ENCODE data around the gene YAE1.
"Not testable (repeated sequence)": the region's sequence is repeated elsewhere in the genome, so short reads cannot be mapped to it uniquely, and the experiment has no call there.

The YAE1 gene

DNA sequence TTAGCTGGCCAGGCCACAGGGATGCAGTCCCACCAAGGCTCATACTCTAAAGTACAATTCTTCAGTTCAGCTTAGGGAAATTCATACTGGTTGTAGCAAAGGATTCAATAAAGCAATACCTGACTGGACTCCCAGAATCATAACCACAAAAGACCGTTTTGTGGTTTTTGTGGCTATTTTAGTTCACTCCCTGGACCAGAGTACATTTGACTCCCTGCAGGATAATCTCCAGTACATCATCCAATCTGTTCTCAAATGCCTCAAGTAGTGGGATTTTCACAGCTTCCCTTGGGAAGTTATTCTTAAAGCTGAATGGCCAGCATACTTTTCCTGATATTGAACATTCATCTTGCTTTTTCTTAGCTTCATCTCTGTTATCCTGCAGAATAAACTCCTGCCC lies 29.3 kb upstream of the YAE1 start:
- CTCF ChIA-PET: interaction anchor here (0.5 kb wide), 1 partner anchor 511 kb away, joined by 3 read pairs; no protein-coding TSS in a partner anchor

DNA sequence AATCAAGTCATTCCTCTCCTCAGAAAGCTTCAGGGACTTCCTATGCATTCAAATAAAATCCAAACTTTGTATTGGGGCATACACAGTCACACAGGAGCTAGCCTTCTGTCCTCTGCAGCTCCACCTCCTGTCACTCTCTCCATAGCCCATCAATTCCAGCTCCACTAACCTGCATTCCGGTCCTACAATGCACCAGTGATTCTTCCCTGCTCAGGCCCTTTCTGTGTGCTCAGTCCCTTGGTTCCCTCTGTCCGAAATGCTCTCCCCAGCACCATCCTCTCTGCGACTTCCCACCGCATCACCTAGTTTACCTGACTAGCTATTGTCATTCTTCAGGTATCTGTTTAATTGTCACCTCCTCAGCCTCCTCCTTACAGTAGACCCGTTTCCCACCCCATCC lies 26.4 kb upstream of the YAE1 start:
- no peaks in the 10 kb centered on the region for H3K36me3 Mint-ChIP-seq
- no peak for DNase-seq
- H3K4me1 Mint-ChIP-seq: no peaks in the 10 kb centered on the region
- H3K27ac Mint-ChIP-seq: no peak overlapping the region
- no peaks in the 10 kb centered on the region for H3K9me3 Mint-ChIP-seq
- no peak overlapping the region for H3K4me3 Mint-ChIP-seq
- CTCF ChIA-PET: no interaction called here
- peaks cover 8% of the 10 kb centered on the region for H3K27me3 Mint-ChIP-seq

More for the DNA sequence above, 29.3 kb upstream of the YAE1 start:
- Mint-ChIP-seq H3K4me3 (no peak overlapping the region), H3K27me3 (peaks cover 3% of the 10 kb centered on the region), H3K27ac (no peak overlapping the region), H3K36me3 (no peaks in the 10 kb centered on the region), H3K4me1 (no peaks in the 10 kb centered on the region), H3K9me3 (no peaks in the 10 kb centered on the region)
- no peak for DNase-seq

DNA sequence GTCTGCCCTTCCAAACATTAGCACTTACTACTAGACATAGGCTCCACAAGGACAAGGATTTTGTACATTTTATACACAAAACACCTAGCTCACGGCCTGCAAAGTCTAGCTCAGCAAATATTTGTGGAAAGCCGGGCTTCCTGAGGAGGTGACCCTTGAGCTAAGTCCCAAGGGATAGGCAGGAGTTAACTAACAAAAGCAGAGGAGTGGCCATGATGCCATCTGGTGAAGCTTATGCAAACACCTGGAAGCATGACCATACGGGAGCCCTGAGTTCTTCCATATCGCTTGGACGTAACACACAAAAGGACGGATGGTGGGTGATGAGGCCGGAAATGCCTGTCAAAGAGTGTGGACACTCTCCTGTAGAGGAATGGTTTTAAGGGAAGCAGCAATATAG lies 25.9 kb upstream of the YAE1 start:
- H3K4me1 Mint-ChIP-seq: no peaks in the 10 kb centered on the region
- DNase-seq: no peak
- H3K27me3 Mint-ChIP-seq: peaks cover 8% of the 10 kb centered on the region
- H3K4me3 Mint-ChIP-seq: no peak overlapping the region
- CTCF ChIA-PET: no interaction called here
- H3K27ac Mint-ChIP-seq: no peak overlapping the region
- H3K36me3 Mint-ChIP-seq: no peaks in the 10 kb centered on the region
- H3K9me3 Mint-ChIP-seq: no peaks in the 10 kb centered on the region

DNA sequence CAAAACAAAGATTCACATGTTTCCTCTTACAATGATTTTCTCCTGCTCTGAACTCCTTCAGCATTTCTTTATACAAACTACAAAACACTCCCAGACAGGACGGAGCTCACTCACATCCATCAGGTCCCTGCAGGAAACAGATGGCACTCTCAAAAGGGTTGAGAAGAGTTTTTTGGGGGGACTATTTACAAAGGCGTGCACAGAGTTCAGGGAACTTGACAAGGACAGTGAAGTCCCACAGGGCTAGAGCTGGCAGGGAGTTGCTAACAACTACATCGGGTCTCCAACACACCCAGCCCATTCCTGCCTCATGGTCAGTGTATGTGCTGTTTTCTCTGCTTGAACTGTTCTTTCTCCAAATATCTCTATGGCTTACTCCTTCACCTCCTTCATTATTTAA lies 24.7 kb upstream of the YAE1 start:
- no peak overlapping the region for H3K27ac Mint-ChIP-seq
- H3K27me3 Mint-ChIP-seq: peaks cover 8% of the 10 kb centered on the region
- no peak overlapping the region for H3K4me3 Mint-ChIP-seq
- no peak for DNase-seq
- no peaks in the 10 kb centered on the region for H3K9me3 Mint-ChIP-seq
- no peaks in the 10 kb centered on the region for H3K4me1 Mint-ChIP-seq
- H3K36me3 Mint-ChIP-seq: no peaks in the 10 kb centered on the region
- CTCF ChIA-PET: no interaction called here

DNA sequence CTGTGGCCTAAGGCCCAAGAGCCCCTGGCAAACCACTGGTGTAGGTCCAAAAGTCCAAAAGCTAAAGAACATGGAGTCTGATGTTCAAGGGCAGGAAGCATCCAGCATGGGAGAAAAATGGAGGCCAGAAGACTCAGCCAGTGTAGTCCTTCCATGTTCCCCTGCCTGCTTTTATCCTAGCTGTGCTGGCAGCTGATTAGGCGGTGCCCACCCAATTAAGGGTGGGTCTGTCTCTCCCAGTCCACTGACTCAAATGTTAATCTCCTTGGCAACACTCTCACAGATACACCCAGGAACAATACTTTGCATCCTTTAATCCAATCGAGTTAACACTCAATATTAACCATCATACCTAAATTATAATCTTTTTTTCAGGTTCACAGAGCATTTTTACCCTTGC lies 21.4 kb upstream of the YAE1 start:
- H3K27me3 Mint-ChIP-seq, H3K27ac Mint-ChIP-seq, CTCF ChIA-PET, H3K4me1 Mint-ChIP-seq, H3K36me3 Mint-ChIP-seq, H3K4me3 Mint-ChIP-seq, DNase-seq: not testable (repeated sequence)
- H3K9me3 Mint-ChIP-seq: peaks cover 12% of the 10 kb centered on the region

DNA sequence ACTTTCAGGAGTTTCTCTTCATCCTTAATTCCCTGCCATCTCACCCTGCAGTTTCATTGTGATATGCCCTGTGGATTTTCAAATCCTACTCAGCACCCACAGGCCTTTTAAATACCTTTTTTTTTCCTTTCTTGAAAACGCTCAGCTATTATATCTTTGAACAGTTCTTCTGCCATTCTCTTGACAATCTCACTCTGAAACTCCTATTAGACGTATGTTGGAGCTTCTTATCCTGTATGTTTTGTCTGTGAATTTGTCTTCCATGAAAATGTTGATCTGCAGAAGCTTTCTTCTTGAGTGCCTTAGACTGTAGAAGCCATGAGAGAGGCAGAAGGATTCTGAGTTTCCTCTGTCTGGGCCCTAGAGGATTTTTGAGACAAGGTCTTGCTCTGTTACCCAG lies 18.9 kb upstream of the YAE1 start:
- Mint-ChIP-seq H3K27me3 (peaks cover 9% of the 10 kb centered on the region), H3K9me3 (peaks cover 12% of the 10 kb centered on the region), H3K36me3 (no peaks in the 10 kb centered on the region), H3K4me1 (no peaks in the 10 kb centered on the region), H3K4me3 (no peak overlapping the region), H3K27ac (no peak overlapping the region)
- no peak for DNase-seq
- CTCF ChIA-PET: no interaction called here

DNA sequence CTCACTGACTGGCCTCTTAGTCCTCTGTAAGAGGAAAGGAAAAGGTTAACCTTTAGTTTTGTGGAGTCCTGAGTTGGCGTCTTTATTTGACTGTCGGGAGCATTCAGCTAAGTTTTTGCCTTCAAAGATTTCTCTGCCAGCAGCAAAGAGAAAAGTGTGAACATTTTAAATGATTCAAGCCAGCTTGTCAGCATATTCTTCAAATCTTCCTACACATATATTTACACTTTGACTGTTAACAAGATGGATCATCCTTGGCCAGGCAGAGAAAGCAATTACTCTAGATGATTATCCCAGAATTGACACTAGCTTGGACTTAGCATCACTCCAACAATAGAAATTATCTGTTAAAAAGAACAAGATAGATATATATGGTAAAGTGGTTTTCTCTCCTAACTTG lies 15.8 kb upstream of the YAE1 start:
- H3K4me3 Mint-ChIP-seq: no peak overlapping the region
- no peaks in the 10 kb centered on the region for H3K4me1 Mint-ChIP-seq
- CTCF ChIA-PET: no interaction called here
- DNase-seq: no peak
- H3K9me3 Mint-ChIP-seq: peaks cover 12% of the 10 kb centered on the region
- no peaks in the 10 kb centered on the region for H3K36me3 Mint-ChIP-seq
- peaks cover 12% of the 10 kb centered on the region for H3K27me3 Mint-ChIP-seq
- H3K27ac Mint-ChIP-seq: no peak overlapping the region

- Mint-ChIP-seq H3K4me1 (no peaks in the 10 kb centered on the region), H3K4me3 (no peak overlapping the region), H3K9me3 (no peaks in the 10 kb centered on the region), H3K27me3 (peaks cover 22% of the 10 kb centered on the region), H3K36me3 (no peaks in the 10 kb centered on the region), H3K27ac (no peak overlapping the region)
- DNase-seq: no peak
- CTCF ChIA-PET: no interaction called here
Measured at GRCh38 chr7:39553436-39553835, 12.8 kb upstream of the YAE1 start.

DNA sequence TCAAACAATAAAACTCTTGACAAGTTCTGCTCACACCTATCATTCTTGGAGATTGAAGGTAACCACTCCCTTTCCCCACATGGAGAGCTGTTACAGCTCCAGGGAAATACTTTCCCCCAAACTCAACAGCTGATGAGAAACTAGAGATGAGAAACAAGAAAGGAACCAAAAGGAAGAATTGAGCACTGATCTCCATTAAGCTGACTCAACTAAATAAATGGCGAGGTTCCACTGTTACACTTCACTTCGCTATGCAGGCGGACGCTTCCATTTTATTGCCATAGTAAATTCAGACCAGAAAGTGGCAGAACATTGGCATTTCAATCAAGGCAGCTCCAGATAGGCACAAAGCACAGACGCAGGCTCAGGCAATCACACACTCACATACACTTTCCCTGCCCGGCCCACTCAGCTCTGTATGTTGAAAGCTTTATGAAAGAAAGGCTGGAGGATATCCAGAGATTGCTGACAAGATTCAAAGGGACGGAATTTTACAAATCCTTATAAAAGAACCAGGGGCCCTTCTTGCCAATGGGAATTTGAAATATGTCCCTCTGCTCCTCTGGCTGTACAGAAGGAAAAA lies 11.5 kb upstream of the YAE1 start:
- H3K4me3 Mint-ChIP-seq: no peak overlapping the region
- no peaks in the 10 kb centered on the region for H3K4me1 Mint-ChIP-seq
- no peaks in the 10 kb centered on the region for H3K36me3 Mint-ChIP-seq
- H3K27ac Mint-ChIP-seq: no peak overlapping the region
- no peak for DNase-seq
- CTCF ChIA-PET: interaction anchor here (0.6 kb wide), 1 partner anchor 603 kb away, joined by 3 read pairs; no protein-coding TSS in a partner anchor
- H3K27me3 Mint-ChIP-seq: peaks cover 28% of the 10 kb centered on the region
- no peaks in the 10 kb centered on the region for H3K9me3 Mint-ChIP-seq

DNA sequence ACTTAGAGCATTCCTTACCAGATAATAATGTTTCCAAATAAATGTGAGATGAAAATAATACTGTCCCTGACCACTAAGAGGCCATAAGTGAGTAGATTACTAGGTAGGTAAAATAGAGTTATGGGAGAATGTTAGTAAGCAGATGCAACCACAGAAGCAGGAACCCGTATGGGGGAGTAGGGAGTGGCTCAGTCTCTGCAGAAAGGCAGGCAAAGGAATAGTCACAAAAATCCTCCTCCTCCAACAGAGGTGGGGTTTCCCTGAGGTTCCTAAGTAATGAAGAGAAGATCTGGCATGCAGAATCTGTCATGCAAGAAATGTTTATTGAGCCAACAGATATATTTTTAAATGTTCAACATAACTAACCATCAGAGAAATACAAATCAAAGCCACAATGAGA lies 9.0 kb upstream of the YAE1 start:
- Mint-ChIP-seq H3K27me3 (peaks cover 33% of the 10 kb centered on the region), H3K4me3 (no peak overlapping the region), H3K9me3 (no peaks in the 10 kb centered on the region), H3K36me3 (no peaks in the 10 kb centered on the region), H3K4me1 (no peaks in the 10 kb centered on the region), H3K27ac (no peak overlapping the region)
- CTCF ChIA-PET: no interaction called here
- no peak for DNase-seq

DNA sequence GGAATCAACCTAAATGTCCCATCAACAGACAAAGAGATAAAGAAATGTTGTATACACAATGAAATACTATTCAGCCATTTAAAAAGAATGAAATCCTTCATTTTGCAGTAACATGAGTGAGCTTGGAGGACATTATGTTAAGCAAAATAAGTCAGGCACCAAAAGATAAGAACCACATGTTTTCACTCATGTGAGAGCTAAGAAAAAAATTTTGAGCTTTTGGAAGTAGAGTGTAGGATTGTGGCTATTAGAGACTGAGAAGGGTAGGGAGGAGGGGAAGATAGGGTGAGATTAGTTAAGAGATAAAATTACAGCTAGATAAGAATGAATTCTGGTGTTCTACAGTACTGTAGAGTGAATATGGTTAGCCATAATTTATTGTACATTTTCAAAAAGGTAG lies 8.3 kb upstream of the YAE1 start:
- CTCF ChIA-PET: no interaction called here

DNA sequence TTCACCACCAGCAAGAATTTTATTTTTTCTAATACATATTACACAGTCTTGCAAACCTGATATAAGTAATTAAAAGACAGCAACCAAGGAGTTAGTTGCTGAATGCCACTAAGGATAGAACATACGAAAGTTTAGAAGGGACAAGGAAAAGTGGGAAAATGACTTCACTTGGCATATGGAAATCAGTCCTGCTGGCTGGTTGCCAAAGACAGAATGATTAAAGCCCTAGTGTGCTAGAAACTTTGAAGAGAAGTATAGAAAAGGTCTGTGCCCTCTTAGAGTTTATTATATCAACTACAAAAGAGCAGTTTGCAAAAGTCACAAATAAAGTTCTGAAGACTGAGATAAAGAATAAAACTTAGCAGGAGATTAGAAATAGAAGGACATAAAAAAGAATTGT lies 5.8 kb upstream of the YAE1 start:
- H3K36me3 Mint-ChIP-seq: peaks cover 2% of the 10 kb centered on the region
- no peak overlapping the region for H3K27ac Mint-ChIP-seq
- H3K4me1 Mint-ChIP-seq: peaks cover 1% of the 10 kb centered on the region
- DNase-seq: no peak
- CTCF ChIA-PET: no interaction called here
- no peaks in the 10 kb centered on the region for H3K9me3 Mint-ChIP-seq
- H3K4me3 Mint-ChIP-seq: no peak overlapping the region
- peaks cover 26% of the 10 kb centered on the region for H3K27me3 Mint-ChIP-seq

More for the DNA sequence above, 8.3 kb upstream of the YAE1 start:
- Mint-ChIP-seq H3K36me3 (no peaks in the 10 kb centered on the region), H3K27me3 (peaks cover 33% of the 10 kb centered on the region), H3K4me3 (no peak overlapping the region), H3K27ac (no peak overlapping the region), H3K4me1 (no peaks in the 10 kb centered on the region), H3K9me3 (no peaks in the 10 kb centered on the region)
- DNase-seq: no peak

GRCh38 chr7:39560997-39561396 lies 5.2 kb upstream of the YAE1 start:
- Mint-ChIP-seq H3K9me3 (no peaks in the 10 kb centered on the region), H3K36me3 (peaks cover 2% of the 10 kb centered on the region), H3K4me1 (peaks cover 7% of the 10 kb centered on the region), H3K27me3 (peaks cover 26% of the 10 kb centered on the region), H3K27ac (no peak overlapping the region), H3K4me3 (no peak overlapping the region)
- no peak for DNase-seq
- CTCF ChIA-PET: no interaction called here

- Mint-ChIP-seq H3K9me3 (no peaks in the 10 kb centered on the region), H3K27ac (peak overlapping the region; percentile 92), H3K36me3 (peaks cover 13% of the 10 kb centered on the region), H3K4me1 (peaks cover 23% of the 10 kb centered on the region), H3K4me3 (peak overlapping the region; percentile 95), H3K27me3 (peaks cover 10% of the 10 kb centered on the region)
- CTCF ChIA-PET: no interaction called here
- no peak for DNase-seq
Measured at GRCh38 chr7:39565538-39565937, 666 bp upstream of the YAE1 start.

- no peaks in the 10 kb centered on the region for H3K27me3 Mint-ChIP-seq
- H3K36me3 Mint-ChIP-seq: peaks cover 15% of the 10 kb centered on the region
- CTCF ChIA-PET: interaction anchor here (0.9 to 1.4 kb wide), 2 partner anchors 13 to 14 kb away, joined by 3 read pairs; no protein-coding TSS in a partner anchor
- DNase-seq: no peak
- no peaks in the 10 kb centered on the region for H3K9me3 Mint-ChIP-seq
- peak overlapping the region; percentile 95 for H3K4me3 Mint-ChIP-seq
- no peak overlapping the region for H3K27ac Mint-ChIP-seq
- H3K4me1 Mint-ChIP-seq: peaks cover 23% of the 10 kb centered on the region
Measured at GRCh38 chr7:39567294-39567693, 1.1 kb downstream of the YAE1 start.

All from activated naive CD4-positive, alpha-beta T cell treated with anti-CD3 and anti-CD28 coated beads, Interleukin-2, amount 10 ng/mL, durations not matched to agents 7 days and 5 days (primary cell).